SJCRH30 (cell line): ENCODE measurements around the gene CEP70. TPM values are rescaled to one million over a fixed set of nuclear protein-coding genes. Genes with fewer than 3 reads are reported as not detected.
"Not testable (repeated sequence)": the region's sequence is repeated elsewhere in the genome, so short reads cannot be mapped to it uniquely, and the experiment has no call there.

ENCODE experiments used
- DNase-seq, 2 experiments: peaks; one replicate each; pipeline ENCODE4 v3.0.0-alpha.2; 2015 to 2020
- H3K27ac ChIP-seq: fragments of 250-450 bp; sonication (Bioruptor Pico); 2 replicates; pipeline ENCODE4 v1.5.1; 2020; ENCODE audit warnings: mild to moderate bottlenecking, moderate library complexity
- H3K27me3 ChIP-seq: fragments of 250-450 bp; sonication (Bioruptor Pico); 2 replicates; pipeline ENCODE4 v1.5.1; 2020; ENCODE audit warnings: mild to moderate bottlenecking, moderate library complexity
- H3K36me3 ChIP-seq: fragments of 250-450 bp; sonication (Bioruptor Pico); 2 replicates; pipeline ENCODE4 v1.5.1; 2020; ENCODE audit warnings: mild to moderate bottlenecking, moderate library complexity
- H3K4me1 ChIP-seq: fragments of 250-450 bp; sonication (Bioruptor Pico); 2 replicates; pipeline ENCODE4 v1.5.1; 2020; ENCODE audit warnings: mild to moderate bottlenecking, moderate library complexity
- H3K4me3 ChIP-seq: fragments of 250-450 bp; sonication (Bioruptor Pico); 2 replicates; pipeline ENCODE4 v1.5.1; 2020; ENCODE audit warnings: mild to moderate bottlenecking, moderate library complexity
- H3K9me3 ChIP-seq: fragments of 250-450 bp; sonication (Bioruptor Pico); replicated peaks from 2 replicates; pipeline ENCODE4 v1.5.1; 2020; ENCODE audit warnings: mild to moderate bottlenecking, moderate library complexity
- total RNA-seq: library from RNA; depleted of rRNA; stranded (reverse); fragments of >200 nt; shearing (Covaris generic); gene quantifications from 2 replicates; pipeline ENCODE4 v1.2.3, GENCODE V29; 2014

The CEP70 gene
- total RNA-seq, 1 experiment from 2014 or later, result 48.8 TPM

DNA sequence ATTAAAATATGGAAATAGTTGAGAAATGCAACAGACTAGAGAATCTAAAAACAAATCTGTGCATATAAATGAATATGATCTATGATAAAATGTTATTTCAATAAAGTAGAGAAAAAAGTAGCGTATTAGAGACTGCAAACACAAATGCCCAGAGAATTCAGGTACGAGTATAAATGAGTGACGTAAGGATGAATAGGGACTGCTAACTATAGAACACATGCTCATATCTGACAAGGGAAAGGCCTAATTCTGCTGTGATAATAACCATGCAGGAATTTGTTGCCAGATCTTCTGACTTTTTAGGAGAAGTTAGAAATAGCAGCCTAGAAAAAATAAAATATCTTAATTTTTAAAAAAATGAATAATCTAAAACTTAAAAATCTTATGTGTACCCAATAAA is 86.5 kb downstream of the CEP70 start:
- Histone ChIP-seq H3K9me3 (no peaks in the 10 kb centered on the region), H3K4me1 (no peaks in the 10 kb centered on the region), H3K4me3 (no peak overlapping the region), H3K36me3 (peaks cover 8% of the 10 kb centered on the region; the same call in 1 of the 2 replicates), H3K27me3 (no peaks in the 10 kb centered on the region), H3K27ac (no peak overlapping the region)
- DNase-seq, result no peak

DNA sequence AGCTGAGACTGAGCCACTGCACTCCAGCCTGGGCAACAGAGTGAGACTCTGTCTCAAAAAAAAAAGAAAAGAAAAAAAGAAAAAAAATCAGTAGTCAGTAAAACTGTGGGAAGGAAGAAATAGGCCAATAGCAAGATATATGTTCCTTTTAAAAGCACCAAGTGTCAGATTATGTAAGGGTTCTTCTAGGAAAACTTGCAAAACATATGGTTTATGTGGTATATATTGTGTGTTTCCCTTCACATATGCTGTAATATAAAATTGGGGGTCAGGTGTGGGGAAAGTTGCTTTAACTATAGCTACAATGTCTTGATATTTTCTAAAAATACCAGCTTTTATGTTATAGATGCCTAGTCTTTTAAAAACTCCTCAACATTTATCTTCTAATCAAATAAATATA is 95.1 kb downstream of the CEP70 start:
- H3K4me3 ChIP-seq, result no peak overlapping the region
- H3K27me3 ChIP-seq, result no peaks in the 10 kb centered on the region
- peaks cover 13% of the 10 kb centered on the region for H3K36me3 ChIP-seq
- DNase-seq, result no peak
- H3K4me1 ChIP-seq, result no peaks in the 10 kb centered on the region
- no peaks in the 10 kb centered on the region for H3K9me3 ChIP-seq
- no peak overlapping the region for H3K27ac ChIP-seq

DNA sequence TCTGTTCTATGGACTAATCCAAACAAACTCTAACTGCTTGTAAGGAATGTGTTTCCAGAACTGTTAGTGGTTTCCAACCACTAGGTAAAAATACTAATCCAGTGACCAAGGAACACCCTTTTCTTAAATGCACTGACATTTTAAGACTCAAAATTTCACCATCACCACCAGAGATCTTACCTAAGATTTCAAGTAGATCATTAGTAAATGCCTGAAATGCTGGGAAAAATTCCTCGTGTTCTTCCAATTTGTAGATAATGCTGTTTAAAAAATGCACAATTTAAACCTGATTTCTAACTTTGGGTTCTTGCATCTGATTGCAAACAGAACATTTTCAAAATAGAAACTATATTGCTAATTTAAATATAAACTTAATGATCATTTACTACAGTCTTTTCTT is 96.2 kb downstream of the CEP70 start:
- Histone ChIP-seq H3K4me1 (no peaks in the 10 kb centered on the region), H3K27ac (no peak overlapping the region), H3K36me3 (peaks cover 17% of the 10 kb centered on the region), H3K27me3 (no peaks in the 10 kb centered on the region), H3K9me3 (no peaks in the 10 kb centered on the region), H3K4me3 (no peak overlapping the region)
- no peak for DNase-seq

DNA sequence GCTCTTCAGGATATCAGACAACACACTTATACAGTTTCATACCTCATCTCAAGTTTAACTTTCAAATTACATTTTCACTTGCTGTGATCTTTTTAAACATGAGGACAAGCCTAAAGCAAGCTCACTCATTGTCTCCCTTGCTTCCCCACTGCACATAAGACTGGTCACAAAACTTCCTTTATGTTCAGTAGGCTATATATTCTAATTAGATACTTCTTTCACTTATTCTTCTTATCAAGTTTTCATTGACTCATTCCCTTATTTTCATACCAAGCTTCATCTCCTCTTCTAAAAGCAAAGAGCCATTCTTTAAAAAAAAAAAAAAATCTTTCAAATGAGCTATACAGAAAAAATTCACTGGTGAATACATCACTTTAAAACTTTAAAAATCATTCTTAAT is 97.0 kb downstream of the CEP70 start:
- H3K27ac ChIP-seq, result no peak overlapping the region
- H3K27me3 ChIP-seq, result no peaks in the 10 kb centered on the region
- H3K9me3 ChIP-seq, result no peaks in the 10 kb centered on the region
- no peaks in the 10 kb centered on the region for H3K4me1 ChIP-seq
- no peak for DNase-seq
- H3K36me3 ChIP-seq, result peaks cover 17% of the 10 kb centered on the region; the same call in 1 of the 2 replicates
- no peak overlapping the region for H3K4me3 ChIP-seq

DNA sequence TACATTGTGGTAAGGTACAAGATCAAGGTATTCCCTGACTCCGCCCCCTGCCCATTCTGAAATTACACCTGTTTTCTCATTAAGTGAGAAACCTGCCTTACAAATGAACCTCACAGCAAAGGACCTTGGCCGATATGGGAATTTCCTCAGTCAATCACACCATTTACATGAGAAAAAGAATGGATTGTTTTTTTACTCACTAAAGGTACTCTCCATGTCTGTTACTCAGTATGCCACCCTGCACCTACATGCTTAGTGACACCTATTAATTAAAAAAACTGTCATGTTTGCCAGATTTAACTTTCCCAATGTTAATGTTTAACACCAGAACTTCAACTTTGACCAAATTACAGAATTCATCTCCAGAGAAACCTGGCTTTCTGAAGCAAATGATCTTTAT is 97.6 kb downstream of the CEP70 start:
- H3K27ac ChIP-seq, result no peak overlapping the region
- H3K27me3 ChIP-seq, result no peaks in the 10 kb centered on the region
- H3K4me1 ChIP-seq, result no peaks in the 10 kb centered on the region
- peaks cover 19% of the 10 kb centered on the region; the same call in 1 of the 2 replicates for H3K36me3 ChIP-seq
- no peaks in the 10 kb centered on the region for H3K9me3 ChIP-seq
- DNase-seq, result no peak
- H3K4me3 ChIP-seq, result no peak overlapping the region

DNA sequence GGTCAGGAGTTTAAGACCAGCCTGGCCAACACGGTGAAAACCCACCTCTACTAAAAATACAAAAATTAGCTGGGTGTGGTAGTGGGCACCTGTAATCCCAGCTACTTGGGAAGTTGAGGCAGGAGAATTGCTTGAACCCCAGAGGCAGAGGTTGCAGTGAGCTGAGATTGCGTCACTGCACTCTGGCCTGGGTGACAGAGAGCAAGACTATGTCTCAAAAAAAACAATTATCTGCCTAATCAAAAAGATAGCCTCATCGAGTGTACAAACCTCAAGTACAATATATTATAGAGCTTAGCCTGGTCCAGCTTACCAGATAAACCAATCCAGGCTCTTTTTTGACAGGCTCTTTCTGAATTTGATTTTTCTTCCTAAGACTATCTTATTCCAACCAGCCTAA is 98.4 kb downstream of the CEP70 start:
- not testable (repeated sequence) for H3K4me3 ChIP-seq, H3K4me1 ChIP-seq, H3K9me3 ChIP-seq, H3K27me3 ChIP-seq, DNase-seq, H3K27ac ChIP-seq
- peaks cover 20% of the 10 kb centered on the region; the same call in 1 of the 2 replicates for H3K36me3 ChIP-seq

DNA sequence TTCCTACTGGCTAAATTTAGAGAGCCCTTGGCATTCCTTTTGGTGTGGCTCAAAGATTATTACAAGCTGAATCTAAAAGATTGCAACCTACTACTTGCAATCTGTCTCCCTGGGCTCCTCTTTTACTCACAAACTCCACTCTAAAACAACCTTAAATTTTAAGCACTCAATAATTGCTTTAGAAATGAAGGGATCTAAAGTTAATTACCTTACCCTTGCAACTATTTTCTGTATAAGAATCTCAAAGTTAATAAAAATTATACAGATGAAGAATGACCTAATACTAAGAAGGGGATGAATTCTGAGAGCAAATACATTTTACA is 99.5 kb downstream of the CEP70 start:
- peaks cover 16% of the 10 kb centered on the region; the same call in 1 of the 2 replicates for H3K36me3 ChIP-seq

DNA sequence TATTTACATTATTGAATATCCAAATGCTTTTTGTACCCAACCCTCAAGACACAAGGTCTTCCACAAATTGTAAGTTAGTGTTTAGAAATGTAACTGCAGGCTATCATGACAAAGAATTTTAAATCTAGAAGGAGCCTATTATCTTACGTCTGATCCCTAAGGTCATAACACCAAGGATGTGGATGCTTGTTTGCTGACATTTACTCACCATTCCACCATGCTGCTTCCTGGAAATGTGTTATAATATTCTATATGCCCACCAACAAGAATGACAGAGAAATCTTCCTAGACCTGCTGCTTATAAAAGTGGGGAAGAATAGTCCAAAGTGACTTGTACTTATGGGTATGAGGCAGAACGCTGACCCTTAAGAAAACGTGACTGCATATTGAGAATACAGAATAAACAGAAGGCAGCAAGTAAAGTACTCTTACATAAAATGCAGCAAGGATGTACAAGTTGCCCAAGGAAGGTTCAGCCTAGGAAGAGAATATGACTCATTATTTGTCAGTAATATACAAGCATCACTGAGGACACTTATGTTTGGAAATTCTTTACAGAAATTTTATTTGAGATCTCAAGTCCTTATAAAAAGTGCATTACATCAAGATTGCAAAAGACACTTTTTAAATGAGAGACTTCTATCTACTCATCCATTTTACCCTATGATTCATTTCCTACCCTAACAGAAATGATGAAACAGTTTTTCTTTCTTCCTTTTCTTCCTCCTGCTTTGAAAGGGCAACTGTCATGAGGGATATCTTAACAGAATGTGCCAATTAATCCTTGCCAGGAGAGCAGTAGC is 100.1 kb downstream of the CEP70 start:
- Histone ChIP-seq H3K27me3 (no peaks in the 10 kb centered on the region), H3K36me3 (peaks cover 11% of the 10 kb centered on the region; the same call in 1 of the 2 replicates), H3K4me3 (no peak overlapping the region), H3K4me1 (no peaks in the 10 kb centered on the region), H3K9me3 (no peaks in the 10 kb centered on the region), H3K27ac (no peak overlapping the region)
- no peak for DNase-seq

More for the DNA sequence above, 99.5 kb downstream of the CEP70 start:
- Histone ChIP-seq H3K9me3 (no peaks in the 10 kb centered on the region), H3K27me3 (no peaks in the 10 kb centered on the region), H3K27ac (no peak overlapping the region), H3K4me1 (no peaks in the 10 kb centered on the region), H3K4me3 (no peak overlapping the region)
- DNase-seq, result no peak

DNA sequence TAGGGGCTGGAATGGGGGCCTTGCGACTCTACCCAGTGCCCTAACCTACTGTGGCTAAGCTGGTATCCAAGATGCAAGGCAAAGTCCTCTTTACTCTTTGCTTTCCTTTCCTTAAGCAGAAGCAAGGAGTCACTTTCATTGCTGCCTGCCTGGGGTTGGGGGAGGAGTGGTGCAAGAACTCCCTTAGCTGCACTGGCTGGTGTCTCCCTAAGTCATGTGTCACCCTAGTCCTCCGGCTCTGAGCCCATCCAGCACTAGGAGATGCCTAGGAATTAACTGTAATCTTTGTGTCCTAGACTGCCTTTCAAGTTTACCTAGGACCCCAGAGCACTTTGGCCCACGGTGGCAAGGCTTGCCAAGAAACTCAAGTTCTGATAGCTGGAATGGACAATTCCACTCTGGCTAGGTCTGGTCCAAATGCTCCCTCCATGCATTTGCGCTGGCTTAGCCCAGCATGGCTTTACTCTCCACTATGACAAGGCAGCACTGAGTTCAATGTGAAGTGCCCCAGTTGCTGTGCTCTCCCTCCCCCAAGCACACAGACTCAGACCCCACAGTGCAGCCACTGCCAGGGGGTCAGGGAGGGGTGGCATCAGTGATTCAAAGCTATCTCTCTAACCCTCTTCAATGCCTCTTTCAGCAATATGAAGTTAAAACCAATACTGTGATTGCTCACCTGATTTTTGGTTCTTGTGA is 100.9 kb downstream of the CEP70 start:
- Histone ChIP-seq H3K9me3 (no peaks in the 10 kb centered on the region), H3K36me3 (peaks cover 7% of the 10 kb centered on the region; the same call in 1 of the 2 replicates), H3K27ac (no peak overlapping the region), H3K4me1 (no peaks in the 10 kb centered on the region), H3K27me3 (no peaks in the 10 kb centered on the region), H3K4me3 (no peak overlapping the region)
- DNase-seq, result no peak

DNA sequence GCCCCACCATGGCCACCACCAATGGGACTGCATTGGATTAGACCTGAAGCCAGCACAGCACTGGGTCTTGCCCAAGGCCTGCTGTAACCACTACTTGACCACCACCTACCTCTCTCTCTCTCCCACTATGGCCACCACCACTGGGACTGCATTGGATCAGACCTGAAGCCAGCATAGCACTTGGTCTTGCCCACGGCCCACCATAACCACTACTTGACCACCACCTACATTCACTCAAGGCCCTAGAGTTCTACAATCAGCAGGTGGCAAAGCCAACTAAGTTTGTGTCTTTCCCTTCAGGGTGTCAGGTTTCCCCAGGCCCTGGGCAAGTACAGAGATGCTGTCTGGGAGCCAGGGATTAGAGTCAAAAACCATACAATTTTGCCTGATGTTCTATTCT is 102.1 kb downstream of the CEP70 start:
- Histone ChIP-seq H3K27me3 (no peaks in the 10 kb centered on the region), H3K4me1 (no peaks in the 10 kb centered on the region), H3K27ac (no peak overlapping the region), H3K36me3 (peaks cover 7% of the 10 kb centered on the region; the same call in 1 of the 2 replicates), H3K4me3 (no peak overlapping the region), H3K9me3 (0 out of 2 replicates have a peak, but pooled peaks cover 4% of the 10 kb centered on the region)
- no peak for DNase-seq

DNA sequence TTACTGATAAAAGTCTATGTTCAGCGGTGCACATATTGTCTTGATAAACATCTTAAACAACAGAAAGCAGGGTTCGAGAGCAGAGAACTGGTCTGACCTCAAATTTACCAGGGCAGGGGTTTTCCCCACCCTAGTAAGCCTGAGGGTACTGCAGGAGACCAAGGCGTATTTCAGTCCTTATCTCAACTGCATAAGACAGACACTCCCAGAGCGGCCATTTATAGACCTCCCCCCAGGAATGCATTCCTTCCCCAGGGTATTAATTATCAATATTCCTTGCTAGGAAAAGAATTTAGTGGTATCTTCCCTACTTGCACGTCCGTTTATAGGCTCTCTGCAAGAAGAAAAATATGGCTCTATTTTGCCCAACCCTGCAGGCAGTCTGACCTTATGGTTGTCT is 107.5 kb downstream of the CEP70 start:
- H3K36me3 ChIP-seq, H3K27ac ChIP-seq, H3K4me3 ChIP-seq, DNase-seq, H3K9me3 ChIP-seq, H3K4me1 ChIP-seq, H3K27me3 ChIP-seq: not testable (repeated sequence)

DNA sequence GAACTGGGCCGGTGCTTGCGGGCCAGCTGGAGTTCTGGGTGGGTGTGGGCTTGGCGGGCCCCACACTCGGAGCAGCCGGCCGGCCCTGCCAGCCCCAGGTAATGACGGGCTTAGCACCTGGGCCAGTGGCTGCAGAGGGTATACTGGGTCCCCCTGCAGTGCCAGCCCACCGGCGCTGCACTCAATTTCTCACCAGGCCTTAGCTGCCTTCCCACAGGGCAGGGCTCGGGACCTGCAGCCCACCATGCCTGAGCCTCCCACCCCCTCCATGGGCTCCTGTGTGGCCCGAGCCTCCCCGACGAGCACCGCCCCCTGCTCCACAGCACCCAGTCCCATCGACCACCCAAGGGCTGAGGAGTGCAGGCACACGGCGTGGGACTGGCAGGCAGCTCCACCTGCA is 109.4 kb downstream of the CEP70 start:
- H3K27ac ChIP-seq, H3K27me3 ChIP-seq, DNase-seq, H3K4me1 ChIP-seq, H3K9me3 ChIP-seq, H3K4me3 ChIP-seq, H3K36me3 ChIP-seq: not testable (repeated sequence)

DNA sequence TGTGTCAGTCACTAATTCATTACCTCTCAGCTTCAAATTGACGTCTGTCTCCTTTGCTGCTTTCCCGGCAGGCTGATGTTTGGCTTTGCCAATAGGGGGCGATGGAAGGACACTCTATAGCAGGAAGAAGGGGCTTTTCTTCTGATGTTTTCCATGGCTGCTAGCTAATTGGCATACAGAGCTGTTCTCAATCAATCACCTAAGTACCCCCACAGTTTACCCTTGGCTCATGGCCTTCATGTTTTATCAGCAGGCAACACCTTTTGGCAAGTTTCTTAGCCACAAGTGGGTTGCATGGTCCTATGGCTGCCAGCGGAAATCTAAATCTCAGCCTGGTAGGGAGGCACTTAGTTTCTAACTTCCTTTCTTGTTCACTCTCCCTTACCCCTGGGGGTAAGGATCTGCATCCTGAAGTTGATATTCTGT is 114.6 kb downstream of the CEP70 start:
- H3K4me1 ChIP-seq, result no peaks in the 10 kb centered on the region
- no peak overlapping the region for H3K4me3 ChIP-seq
- H3K36me3 ChIP-seq, result no peaks in the 10 kb centered on the region
- no peak overlapping the region for H3K27ac ChIP-seq
- H3K9me3 ChIP-seq, result no peaks in the 10 kb centered on the region
- H3K27me3 ChIP-seq, result no peaks in the 10 kb centered on the region
- peak; percentile 66 to 80 for DNase-seq

DNA sequence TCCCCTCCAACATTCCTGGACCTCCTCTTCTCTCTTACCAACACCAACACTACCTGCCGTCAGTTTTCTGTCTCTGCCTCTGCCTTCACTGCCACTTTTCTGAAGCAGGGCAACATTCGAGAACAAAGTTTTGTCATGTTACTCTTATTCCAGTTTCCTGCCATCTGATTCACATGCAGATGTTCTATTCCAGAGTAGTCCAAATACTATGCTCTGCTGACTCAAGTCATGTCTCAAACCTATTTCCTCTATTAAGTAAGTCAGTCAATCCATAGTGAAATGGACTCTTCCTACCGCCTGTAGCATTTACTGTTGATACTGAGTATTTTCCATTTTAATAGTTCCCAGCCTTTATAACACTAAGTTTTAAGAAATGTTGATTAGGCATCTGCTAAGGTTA is 116.3 kb downstream of the CEP70 start:
- Histone ChIP-seq H3K36me3 (no peaks in the 10 kb centered on the region), H3K4me3 (no peak overlapping the region), H3K27me3 (no peaks in the 10 kb centered on the region), H3K27ac (no peak overlapping the region), H3K4me1 (no peaks in the 10 kb centered on the region), H3K9me3 (no peaks in the 10 kb centered on the region)
- DNase-seq, result no peak

DNA sequence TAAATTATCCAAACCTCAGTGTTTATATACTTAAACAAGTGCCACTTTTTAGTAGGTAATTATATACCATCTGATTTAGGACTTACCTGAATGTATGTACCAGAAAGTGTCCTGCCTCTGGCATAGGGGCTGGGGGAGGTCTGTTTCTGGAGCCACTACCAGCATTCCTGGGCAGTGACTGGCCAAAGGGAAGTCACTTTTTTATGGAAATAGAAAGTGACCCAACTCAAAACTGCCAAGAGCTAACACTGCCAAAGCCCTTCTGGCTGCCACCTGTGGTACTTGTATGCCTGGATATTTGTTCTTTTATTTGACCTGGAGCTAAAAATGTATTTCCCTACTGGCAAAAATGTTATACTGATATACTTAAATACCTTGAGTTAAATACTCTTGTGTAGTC is 116.9 kb downstream of the CEP70 start:
- Histone ChIP-seq H3K4me1 (no peaks in the 10 kb centered on the region), H3K27me3 (no peaks in the 10 kb centered on the region), H3K4me3 (no peak overlapping the region), H3K9me3 (no peaks in the 10 kb centered on the region), H3K36me3 (no peaks in the 10 kb centered on the region), H3K27ac (no peak overlapping the region)
- DNase-seq, result no peak
